HG03558 (cell line): ENCODE results near the gene TSPAN8.
"Not testable (repeated sequence)": the region's sequence is repeated elsewhere in the genome, so short reads cannot be mapped to it uniquely, and the experiment has no call there.

Source experiments
- ATAC-seq: cut with Tn5 transposase; IDR thresholded peaks from one replicate; pipeline ENCODE4 v1.9.1; 2021; ENCODE audit warnings: moderate number of reproducible peaks; ENCODE audit not compliant: unreplicated experiment; ENCODE audit errors: extremely low read depth

The TSPAN8 gene

DNA sequence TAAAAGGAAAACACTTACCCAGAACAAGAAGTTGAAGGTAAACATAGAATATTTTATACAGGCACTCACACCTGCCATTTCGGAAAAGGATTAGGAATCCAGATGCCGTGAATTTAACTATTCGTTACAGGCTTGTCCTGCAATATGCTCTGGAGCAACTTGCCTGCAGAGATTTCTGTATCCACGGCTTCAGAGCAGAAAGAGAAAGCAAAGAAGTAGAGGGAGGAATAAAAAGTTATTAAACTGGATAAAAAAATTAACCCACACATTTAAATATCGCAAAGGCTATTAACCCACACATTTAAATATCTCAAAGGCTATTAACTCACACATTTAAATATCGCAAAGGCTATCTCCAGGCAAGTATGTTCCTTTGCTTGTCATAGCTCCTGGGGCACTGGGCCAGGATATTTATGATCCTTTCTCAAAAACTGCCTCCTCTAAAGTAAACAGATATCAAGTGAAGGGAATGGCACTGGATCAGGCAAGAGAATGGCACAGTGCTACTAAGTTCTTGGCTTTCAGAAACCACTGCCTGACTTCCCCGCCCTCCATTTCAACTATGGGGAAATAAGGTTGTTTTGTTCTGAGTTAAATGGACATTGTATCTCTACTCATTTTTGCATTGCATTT lies at the start of gene TSPAN8:
TSS of gene TSPAN8 (minus strand) at position 399 of the 633 bp plus-strand sequence. CDS start at position 78, 321 bp downstream.
- ATAC-seq, result no peak

DNA sequence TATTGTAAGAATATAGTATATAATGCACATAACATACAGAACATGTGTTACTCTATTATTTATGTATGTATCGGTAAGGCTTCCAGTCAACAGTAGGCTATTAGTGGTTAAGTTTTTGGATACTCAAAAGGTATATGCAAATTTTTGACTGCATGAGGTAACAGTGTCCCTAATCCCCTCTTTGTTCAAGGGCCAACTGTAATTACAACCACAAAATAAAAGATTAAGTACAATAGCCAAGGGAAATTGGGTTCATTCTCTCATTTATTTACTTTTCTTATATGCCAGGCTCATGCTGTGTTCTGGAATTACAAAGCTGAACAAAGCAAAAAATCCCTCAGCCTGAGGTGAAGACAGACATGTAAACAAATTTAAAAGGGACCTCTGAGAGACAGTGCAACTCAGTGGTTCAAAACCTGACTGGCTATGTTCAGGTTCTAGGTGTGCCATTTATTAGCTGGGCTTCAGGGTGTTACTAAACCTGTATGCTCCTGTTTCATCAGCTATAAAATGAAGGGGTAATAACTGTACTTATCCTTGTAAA lies 43.4 kb upstream of the TSPAN8 start:
- ATAC-seq, result no peak

DNA sequence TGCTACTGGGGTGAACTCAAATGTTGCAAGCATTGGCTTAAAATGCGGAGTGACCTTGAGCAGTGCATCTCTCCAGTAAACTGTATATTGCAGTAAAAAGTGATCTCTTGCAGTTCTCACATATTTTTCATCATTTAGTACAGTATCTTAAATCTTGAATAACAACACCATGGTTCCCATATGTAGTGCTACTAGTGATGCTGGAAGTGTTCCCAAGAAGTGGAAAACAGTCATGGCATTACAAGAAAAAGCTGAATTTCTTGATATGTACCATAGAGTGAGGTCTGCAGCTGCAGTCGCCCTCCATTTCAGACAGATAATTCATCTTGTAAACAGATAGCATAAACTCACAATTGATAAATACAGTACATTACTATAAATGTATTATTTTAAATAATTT lies 42.9 kb upstream of the TSPAN8 start:
- no peak for ATAC-seq

DNA sequence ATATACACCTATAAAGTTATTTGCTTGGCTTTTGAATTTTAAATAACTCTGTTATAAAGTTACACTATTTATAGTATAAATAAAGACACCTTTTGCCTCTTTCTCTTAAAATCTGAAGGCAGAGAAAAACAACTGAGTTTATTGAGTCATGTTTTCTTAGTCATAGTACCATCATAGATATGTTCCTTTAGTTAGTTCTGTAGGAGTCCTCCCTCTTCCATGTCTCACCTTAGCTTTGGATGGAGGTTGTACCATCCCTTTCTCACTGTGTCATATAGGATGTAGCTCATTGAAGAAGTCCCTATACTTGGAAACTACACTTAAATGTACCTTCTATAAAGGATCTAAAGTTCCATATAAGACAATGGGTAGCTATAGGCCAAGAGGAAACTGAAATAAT lies 39.7 kb upstream of the TSPAN8 start:
- ATAC-seq, result no peak

DNA sequence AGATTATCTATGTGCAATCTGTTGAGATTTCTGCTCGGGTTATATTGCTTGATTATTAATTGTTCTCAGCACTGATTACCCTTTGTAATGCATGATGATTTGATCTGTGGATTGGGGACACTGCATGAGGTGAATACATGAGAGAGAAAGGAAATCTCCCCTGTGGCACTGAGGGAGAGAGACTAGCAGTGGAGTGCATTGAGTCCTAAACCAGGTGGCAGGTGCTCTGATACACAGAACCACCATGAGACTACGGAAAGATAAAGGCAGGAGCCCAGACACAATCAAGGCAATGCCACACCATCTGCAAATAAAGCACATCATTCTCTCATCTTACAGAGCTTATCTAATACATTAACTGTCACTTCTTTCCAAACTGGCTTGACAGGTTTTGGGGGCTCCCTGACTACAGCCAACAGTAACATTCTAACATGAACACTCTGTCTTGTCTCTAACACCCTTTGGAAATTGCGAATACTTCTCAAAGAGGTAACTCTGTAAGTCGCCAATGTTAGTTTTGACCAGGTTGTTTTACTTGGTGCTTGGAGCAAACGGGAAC lies 37.6 kb upstream of the TSPAN8 start:
- ATAC-seq, result no peak

DNA sequence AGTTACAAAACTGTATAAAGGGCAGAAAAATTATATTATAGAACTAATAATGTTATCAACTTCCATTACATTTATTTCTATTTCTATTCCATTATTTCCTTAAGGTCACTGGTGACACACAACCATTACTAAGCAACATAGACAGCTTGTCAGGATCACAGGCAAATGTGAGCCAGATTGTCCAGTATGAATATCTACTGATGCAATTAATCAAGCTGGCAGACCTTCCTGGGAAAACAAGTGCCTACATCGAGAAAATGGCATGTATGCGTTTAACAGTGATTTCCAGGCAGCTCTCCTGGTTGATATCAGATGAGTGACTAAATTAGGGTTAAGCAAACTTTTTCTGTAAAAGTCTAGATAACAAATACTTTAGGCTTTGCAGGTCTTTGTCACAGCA lies 36.9 kb upstream of the TSPAN8 start:
- ATAC-seq, result no peak

DNA sequence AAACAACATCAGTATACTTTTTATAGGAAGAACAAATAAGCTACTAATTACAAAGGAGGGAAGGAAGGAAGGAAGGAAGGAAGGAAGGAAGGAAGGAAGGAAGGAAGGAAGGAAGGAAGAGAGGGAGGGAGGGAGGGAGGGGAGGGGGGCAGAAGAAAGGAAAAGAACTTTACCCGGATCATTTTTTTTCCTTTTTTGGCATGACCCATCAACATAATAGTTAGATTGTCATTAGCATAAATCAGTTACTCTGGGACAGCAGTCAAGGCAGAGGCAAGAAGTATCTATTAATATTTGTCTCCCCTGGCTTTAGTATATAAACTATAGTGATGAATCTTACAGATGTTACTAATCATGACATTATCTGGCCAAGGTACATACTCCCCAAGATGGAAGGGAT lies 35.2 kb upstream of the TSPAN8 start:
- ATAC-seq, result no peak

DNA sequence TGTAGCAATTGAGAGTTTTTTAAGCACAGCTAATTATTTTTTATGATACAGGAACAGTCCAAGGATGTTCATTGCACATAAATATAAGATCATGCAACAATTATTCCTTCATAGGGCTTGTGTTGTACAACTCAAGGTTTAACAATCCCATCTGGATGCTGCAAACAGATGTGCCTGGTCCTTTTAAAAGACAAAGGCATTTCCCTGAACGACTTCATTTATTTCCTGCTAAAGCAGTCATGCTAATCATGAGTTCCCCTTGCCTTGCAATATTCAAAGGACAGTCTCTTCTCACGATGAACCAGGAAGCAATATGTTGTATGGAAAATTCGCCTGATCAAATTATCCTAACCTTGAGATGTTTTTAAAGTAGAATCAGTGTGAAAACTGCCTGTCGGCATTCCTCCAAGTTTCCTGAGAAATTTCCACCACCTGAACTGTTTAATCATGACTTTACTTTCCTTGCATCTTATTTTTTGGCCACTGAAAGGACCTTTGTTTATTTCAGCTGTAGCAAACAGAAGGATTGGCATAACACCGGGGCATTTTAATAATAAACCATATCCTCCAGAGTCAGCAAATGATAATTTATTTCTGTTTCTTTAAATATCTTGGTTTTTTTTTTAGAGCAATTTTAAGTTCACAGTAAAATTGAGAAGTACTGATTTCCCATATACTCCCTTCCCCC lies 33.9 kb upstream of the TSPAN8 start:
- ATAC-seq, result no peak

DNA sequence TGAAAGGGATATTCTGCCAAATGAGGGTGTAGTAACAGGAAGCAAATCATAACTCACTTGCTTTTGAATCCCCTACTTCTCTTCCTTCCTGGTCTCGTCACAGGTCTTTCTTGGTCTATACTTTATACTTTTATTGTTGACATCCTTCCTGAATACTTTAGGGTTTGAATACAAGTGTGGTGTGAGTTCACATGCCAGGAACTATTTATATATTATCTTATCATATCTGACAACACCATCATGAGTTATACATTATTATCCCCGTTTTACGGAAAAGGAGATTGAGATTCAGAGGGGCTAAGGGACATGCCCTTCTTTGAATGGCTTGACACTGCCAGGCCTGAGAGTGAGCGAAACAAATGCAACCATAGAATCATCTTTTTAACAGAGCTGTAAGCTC lies 33.0 kb upstream of the TSPAN8 start:
- ATAC-seq, result no peak

DNA sequence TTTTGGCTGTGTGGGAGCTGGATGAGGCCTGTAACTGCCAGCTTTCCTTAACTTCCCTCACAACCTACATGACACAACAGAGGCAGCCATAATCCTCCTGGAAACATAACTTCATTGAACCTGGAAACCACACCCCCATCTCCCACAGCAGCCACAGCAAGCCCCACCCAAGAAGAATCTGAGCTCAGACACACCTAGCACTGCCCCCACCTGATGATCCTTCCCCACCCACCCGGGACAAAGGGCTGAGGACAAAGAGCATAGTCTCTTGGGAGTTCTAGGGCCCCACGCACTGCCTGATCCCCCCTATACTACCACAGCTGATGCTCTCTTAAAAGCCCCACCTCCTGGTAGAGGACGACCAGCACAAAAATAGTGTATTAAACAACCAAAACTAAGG lies 29.6 kb upstream of the TSPAN8 start:
- no peak for ATAC-seq

DNA sequence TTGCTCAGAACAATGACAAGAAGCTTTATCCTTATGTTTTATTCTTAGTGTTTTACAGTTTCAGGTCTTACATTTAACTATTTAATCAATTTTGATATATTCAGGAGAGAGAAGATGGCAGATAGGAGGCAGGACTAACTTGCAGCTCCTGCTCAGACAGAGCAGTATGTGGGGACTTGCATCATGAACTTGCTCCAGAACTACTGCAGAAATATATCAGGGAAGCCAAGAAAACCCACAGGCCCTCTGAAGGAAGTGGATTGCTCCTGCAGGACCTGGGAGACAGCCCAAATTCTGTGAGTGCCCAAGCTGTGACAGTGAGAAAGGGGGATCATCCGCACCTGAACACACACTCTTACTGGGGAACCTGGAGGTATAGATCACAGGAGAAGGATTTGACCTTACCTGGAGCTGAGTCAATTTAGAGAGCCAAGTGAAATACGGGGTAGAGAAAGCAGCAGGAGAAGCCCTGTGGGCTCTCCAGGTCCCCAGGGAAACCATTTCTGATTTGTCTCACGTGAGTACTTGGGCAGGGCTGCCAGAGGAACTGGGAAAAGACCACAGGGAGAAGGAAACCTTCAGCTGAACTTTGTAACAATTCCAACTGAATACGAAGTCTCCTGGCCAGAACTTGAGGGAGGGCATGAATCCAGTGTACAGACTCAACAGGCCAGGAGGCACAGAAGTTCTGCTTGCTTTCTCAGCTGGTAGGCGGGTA lies 28.9 kb upstream of the TSPAN8 start:
- ATAC-seq, result no peak

DNA sequence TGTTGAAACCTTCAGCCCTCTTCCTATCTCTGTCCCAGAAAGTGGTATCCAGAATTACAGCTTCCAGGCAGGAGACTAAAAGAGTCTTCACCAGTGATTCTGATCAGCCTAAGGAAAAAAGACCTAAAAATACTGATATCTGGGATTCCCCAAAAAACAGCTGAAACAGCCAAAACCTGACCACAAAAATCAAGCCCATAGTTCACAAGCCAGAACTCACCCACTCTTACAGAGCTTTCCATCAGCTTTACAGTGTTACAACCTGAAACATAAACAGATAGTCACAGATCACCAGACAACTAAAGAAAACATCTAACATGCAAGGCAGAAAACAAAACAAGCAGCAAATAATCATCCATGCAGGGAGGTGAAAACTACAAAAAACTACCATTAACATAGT lies 26.0 kb upstream of the TSPAN8 start:
- ATAC-seq, result no peak

DNA sequence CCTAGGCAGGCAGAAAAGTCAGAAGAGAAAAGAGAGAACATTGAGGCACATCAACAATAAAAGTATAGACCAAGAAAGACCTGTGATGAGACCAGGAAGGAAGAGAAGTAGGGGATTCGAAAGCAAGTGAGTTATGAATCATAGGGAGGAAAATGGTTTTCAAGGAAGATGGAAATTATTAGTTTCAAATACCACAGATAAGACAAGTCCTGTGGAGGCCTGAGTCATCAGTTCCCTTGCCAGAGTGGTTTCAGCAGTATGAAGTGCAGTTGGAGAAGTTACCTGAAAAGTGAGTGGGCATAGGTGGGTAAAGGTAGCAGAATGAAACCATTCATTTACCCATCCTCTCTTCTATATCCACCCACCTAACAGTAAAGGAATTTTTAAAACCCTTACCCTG lies 25.2 kb upstream of the TSPAN8 start:
- no peak for ATAC-seq

DNA sequence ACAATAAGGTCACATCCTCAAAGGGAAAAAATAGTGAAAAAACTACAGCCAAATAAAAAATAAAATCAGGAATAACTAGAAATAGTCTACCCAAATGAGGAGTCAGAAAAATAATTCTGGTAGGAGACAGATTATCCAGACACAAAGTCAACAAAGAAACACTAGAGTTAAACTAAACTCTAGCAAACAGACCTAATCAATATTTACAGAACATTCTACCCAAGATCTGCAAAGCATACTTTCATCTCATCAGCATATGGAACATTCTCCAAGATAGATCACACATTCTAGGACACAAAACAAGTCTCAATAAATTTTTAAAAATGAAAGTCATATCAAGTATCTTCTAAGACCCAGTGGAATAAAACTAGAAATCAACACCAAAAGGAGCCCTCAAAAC lies 20.4 kb upstream of the TSPAN8 start:
- no peak for ATAC-seq

DNA sequence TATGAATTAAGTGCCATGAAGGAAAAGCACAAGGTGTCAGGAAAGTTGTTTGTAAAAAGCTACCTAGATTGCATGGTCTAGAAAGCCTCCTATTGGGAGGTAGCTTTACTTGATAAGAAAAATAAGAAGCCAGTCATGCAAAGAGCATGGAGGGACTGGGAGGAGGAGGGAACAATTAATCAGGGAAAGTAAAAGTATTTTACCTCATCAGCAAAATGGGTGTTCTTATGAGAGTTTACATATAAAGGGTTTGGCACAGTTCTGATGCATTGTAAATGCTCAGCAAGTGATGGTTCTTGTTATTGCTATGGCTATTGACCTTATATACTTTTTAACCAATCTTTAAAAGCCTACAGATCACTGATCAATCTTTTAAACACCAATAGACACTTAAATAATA lies 17.0 kb upstream of the TSPAN8 start:
- ATAC-seq, result no peak

DNA sequence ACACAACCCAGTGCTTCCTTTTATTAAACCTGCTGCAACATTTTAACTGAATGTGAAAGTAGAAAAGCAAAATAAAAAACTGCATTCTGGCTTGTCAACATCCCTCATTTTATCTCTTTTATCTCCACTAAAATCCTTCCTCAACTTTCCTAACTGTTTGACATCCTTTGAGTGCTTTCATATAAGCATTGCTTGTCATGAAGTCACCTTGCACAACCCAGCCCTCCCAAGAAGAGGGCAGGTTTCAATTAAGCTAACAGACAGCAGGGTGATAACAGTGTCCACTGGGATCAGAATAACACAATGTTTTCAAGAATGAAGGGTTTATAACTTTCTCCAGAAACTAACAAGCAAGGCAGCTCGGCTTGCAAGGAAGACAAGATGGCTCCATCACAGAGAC lies 16.3 kb upstream of the TSPAN8 start:
- no peak for ATAC-seq

DNA sequence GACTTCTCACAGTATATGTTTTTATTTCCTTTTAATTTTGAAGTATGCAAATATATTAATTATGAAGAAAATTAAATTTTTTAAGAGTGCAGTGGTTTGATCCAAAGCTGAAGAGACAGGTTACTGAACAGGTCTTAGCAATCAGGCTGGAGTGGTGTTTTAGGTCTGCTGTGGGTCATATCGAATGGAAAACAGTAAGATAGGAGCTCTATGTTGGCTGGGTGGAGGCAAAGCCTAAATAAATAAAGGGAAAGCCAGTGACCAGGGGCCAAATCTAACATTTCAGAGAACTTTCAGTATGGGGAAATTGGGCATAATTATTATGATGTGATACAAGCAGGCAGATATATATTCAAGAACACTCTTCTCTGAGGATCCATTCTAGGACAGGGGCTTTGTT lies 12.7 kb upstream of the TSPAN8 start:
- no peak for ATAC-seq

DNA sequence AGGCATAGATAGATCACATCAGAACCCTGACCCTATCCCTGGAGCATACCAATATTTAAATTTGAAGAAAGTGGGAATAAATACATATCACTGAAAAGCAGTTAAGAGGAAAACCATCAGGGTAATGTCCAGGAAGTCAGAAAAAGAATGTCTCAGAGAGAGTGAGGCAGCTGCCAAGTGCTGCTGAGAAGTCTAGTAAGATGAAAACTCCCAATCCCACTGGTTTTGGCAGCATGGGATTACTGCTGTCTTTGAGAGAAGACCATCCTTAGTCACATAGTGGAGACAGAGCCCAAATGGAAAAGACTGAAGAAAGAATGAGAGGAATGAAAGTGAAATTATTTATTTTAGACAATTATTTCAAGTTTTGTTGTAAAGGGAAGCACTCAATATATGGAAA lies 11.5 kb upstream of the TSPAN8 start:
- ATAC-seq, result no peak

DNA sequence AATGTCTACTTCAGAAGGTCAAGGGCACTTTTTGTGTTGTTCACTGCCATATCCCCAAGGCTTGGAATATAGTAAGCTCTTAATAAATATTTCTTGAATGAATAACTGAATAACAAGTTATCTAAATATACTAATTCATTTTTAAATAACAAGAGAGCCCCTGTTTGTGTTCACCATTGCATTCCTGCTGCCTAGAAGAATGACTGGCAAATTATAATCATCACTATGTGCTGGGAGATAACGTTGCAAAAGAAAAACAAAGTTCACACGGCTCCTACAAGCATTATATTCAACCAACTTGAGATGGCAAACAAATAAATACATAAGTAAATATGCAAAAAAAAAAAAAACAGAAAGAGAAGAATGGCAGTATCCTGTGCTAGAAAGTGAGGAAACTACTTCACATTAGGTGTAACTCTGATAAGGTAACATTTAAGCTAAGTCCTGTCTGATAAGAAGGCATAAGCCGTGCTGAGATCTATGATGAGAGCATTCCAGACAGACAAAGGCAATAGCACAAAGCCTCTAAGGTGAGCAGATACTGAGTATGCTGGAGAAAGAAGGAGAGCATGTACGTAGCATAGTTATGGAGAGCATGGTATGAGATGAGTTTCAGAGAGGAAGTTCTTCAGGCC lies 9.2 kb upstream of the TSPAN8 start:
- ATAC-seq, result no peak

DNA sequence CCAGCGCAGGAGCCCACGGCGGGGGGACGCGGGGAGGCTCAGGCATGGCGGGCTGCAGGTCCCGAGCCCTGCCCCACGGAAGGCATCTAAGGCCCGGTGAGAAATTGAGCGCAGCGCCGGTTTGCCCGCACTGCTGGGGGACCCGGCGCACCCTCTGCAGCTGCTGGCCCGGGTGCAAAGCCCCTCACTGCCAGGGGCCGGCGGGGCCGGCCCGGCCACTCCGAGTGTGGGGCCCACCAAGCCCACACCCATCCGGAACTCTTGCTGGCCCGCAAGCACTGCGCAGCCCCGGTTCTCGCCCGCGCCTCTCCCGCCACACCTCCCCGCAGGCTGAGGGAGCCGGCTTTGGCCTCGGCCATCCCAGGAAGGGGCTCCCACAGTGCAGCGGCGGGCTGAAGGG lies 8.5 kb upstream of the TSPAN8 start:
- no peak for ATAC-seq

DNA sequence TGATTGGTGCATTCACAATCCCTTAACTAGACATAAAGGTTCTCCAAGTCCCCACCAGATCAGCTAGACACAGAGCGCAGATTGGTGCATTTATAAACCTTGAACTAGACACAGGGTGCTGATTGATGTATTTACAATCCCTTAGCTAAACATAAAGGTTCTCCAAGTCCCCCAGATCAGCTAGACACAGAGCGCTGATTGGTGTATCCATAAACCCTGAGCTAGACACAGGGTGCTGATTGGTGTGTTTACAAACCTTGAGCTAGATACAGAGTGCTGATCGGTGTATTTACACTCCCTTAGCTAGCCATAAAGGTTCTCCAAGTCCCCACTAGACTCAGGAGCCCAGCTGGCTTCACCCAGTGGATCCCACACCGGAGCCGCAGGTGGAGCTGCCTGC lies 8.0 kb upstream of the TSPAN8 start:
- ATAC-seq, result not testable (repeated sequence)
